ENCODE data around the gene TEP1.
"Not testable (repeated sequence)": the region's sequence is repeated elsewhere in the genome, so short reads cannot be mapped to it uniquely, and the experiment has no call there.

TEP1 gene
- 95.7 to 304 (median 141) reads per million in 9 experiments for total RNA-seq

- H3K4me1 Mint-ChIP-seq (ENCODE audit: low read depth in 2 of 2), result peaks cover 24 to 45% of the 10 kb centered on the region in 2 donors
- H3K36me3 Mint-ChIP-seq (ENCODE audit: insufficient read depth), result peaks cover 5% of the 10 kb centered on the region
- no peaks in the 10 kb centered on the region for H3K27me3 Mint-ChIP-seq
- H3K27ac Mint-ChIP-seq, result peak within 1 kb of the TSS; percentile 94 to 98
- H3K9me3 Mint-ChIP-seq, result no peaks in the 10 kb centered on the region
- ATAC-seq (replicated peaks), result peak; percentile 71
- peak within 1 kb of the TSS; percentile 88 to 94 for H3K4me3 Mint-ChIP-seq
- peak; percentile 56 to 67 (median 59) for DNase-seq
Observed at GRCh38 chr14:20412876-20413743, at the start of gene TEP1. TSS of gene TEP1 (minus strand) at chr14:20413501. CDS start at chr14:20408439, 5,062 bp downstream.

GRCh38 chr14:20461225-20462141, 48.2 kb upstream of the TEP1 start, which contains the start of gene PIP4P1:
TSS of gene PIP4P1 (minus strand) at chr14:20461434. CDS start at chr14:20461325, 109 bp downstream.
- peak; percentile 96 to 98 (median 97) for DNase-seq
- peak; percentile 86 for ATAC-seq (replicated peaks)
- Mint-ChIP-seq H3K4me3 (peak within 1 kb of the TSS; percentile 77 to 91), H3K27ac (peak within 1 kb of the TSS; percentile 95 to 97), H3K27me3 (no peaks in the 10 kb centered on the region), H3K36me3 (ENCODE audit: insufficient read depth) (peaks cover 38% of the 10 kb centered on the region), H3K4me1 (ENCODE audit: low read depth in 2 of 2) (peaks cover 22% of the 10 kb centered on the region in 2 donors), H3K9me3 (no peaks in the 10 kb centered on the region)

GRCh38 chr14:20460458-20461224, 47.3 kb upstream of the TEP1 start:
- peak overlapping the region; percentile 77 to 91 for H3K4me3 Mint-ChIP-seq
- ATAC-seq (replicated peaks) (peak; percentile 12), DNase-seq (peak in 2 of 3 experiments; percentile 47 to 49)
- H3K4me1 Mint-ChIP-seq (ENCODE audit: low read depth in 2 of 2), result peaks cover 22% of the 10 kb centered on the region in 2 donors
- no peaks in the 10 kb centered on the region for H3K27me3 Mint-ChIP-seq
- no peaks in the 10 kb centered on the region for H3K9me3 Mint-ChIP-seq
- H3K36me3 Mint-ChIP-seq (ENCODE audit: insufficient read depth), result peaks cover 38% of the 10 kb centered on the region
- H3K27ac Mint-ChIP-seq, result peak overlapping the region; percentile 95 to 97

GRCh38 chr14:20458031-20458789, 44.9 kb upstream of the TEP1 start:
- no peak for DNase-seq
- Mint-ChIP-seq H3K36me3 (ENCODE audit: insufficient read depth) (peaks cover 38% of the 10 kb centered on the region), H3K4me1 (ENCODE audit: low read depth in 2 of 2) (peaks cover 22% of the 10 kb centered on the region in 2 donors), H3K27ac (no peak overlapping the region), H3K4me3 (no peak overlapping the region), H3K27me3 (no peaks in the 10 kb centered on the region), H3K9me3 (no peaks in the 10 kb centered on the region)
- ATAC-seq (replicated peaks), result no peak

- no peak for ATAC-seq (replicated peaks)
- no peak for DNase-seq
- Mint-ChIP-seq H3K9me3 (no peaks in the 10 kb centered on the region), H3K27ac (no peak overlapping the region), H3K4me3 (no peak overlapping the region), H3K4me1 (ENCODE audit: low read depth in 2 of 2) (peaks cover 25 to 26% of the 10 kb centered on the region in 2 donors), H3K36me3 (ENCODE audit: insufficient read depth) (peaks cover 46% of the 10 kb centered on the region), H3K27me3 (no peaks in the 10 kb centered on the region)
Observed at GRCh38 chr14:20456971-20457370, 43.7 kb upstream of the TEP1 start.

GRCh38 chr14:20455355-20456300, 42.3 kb upstream of the TEP1 start:
- Mint-ChIP-seq H3K27ac (no peak overlapping the region), H3K4me3 (no peak overlapping the region), H3K9me3 (no peaks in the 10 kb centered on the region), H3K4me1 (ENCODE audit: low read depth in 2 of 2) (peaks cover 19% of the 10 kb centered on the region in 2 donors), H3K36me3 (ENCODE audit: insufficient read depth) (peaks cover 46% of the 10 kb centered on the region), H3K27me3 (no peaks in the 10 kb centered on the region)
- DNase-seq, result no peak
- ATAC-seq (replicated peaks), result peak; percentile 63

GRCh38 chr14:20454516-20455354, 41.4 kb upstream of the TEP1 start, which contains the start of the genes APEX1 and OSGEP:
TSS of gene APEX1 (plus strand) at chr14:20455226. CDS start at chr14:20455646, 420 bp downstream.
TSS of gene OSGEP (minus strand) at chr14:20454812. CDS start at chr14:20454683, 129 bp downstream.
- Mint-ChIP-seq H3K4me3 (no peak within 1 kb of the TSS), H3K9me3 (no peaks in the 10 kb centered on the region), H3K36me3 (ENCODE audit: insufficient read depth) (peaks cover 46% of the 10 kb centered on the region), H3K27ac (no peak within 1 kb of the TSS), H3K27me3 (no peaks in the 10 kb centered on the region), H3K4me1 (ENCODE audit: low read depth in 2 of 2) (peaks cover 10 to 14% of the 10 kb centered on the region in 2 donors)
- DNase-seq (peak; percentile 96 to 98 (median 97)), ATAC-seq (replicated peaks) (peak; percentile 81)

- DNase-seq; ATAC-seq (replicated peaks); H3K9me3 Mint-ChIP-seq; H3K27me3 Mint-ChIP-seq: not testable (repeated sequence)
- Mint-ChIP-seq H3K4me3 (peak overlapping the region in 1 of 2 donors; percentile 20), H3K36me3 (ENCODE audit: insufficient read depth) (peaks cover 46% of the 10 kb centered on the region), H3K27ac (peak overlapping the region in 1 of 2 donors; percentile 55), H3K4me1 (ENCODE audit: low read depth in 2 of 2) (peaks cover 8 to 12% of the 10 kb centered on the region in 2 donors)
Observed at GRCh38 chr14:20452831-20453230, 39.5 kb upstream of the TEP1 start.

- Mint-ChIP-seq H3K9me3 (no peaks in the 10 kb centered on the region), H3K36me3 (ENCODE audit: insufficient read depth) (peaks cover 51% of the 10 kb centered on the region), H3K27me3 (no peaks in the 10 kb centered on the region), H3K4me3 (no peak overlapping the region), H3K27ac (no peak overlapping the region), H3K4me1 (ENCODE audit: low read depth in 2 of 2) (peaks cover 0 to 4% of the 10 kb centered on the region in 2 donors)
- no peak for DNase-seq
- ATAC-seq (replicated peaks), result no peak
Observed at GRCh38 chr14:20446889-20447288, 33.6 kb upstream of the TEP1 start.

GRCh38 chr14:20443650-20444049, 30.3 kb upstream of the TEP1 start:
- ATAC-seq (replicated peaks), result not testable (repeated sequence)
- peaks cover 21% of the 10 kb centered on the region for H3K36me3 Mint-ChIP-seq (ENCODE audit: insufficient read depth)

More at GRCh38 chr14:20443650-20444049, 30.3 kb upstream of the TEP1 start:
- not testable (repeated sequence) for H3K4me1 Mint-ChIP-seq (ENCODE audit: low read depth in 2 of 2); H3K27me3 Mint-ChIP-seq; H3K9me3 Mint-ChIP-seq; H3K27ac Mint-ChIP-seq; H3K4me3 Mint-ChIP-seq; DNase-seq
